PC-9 (cell line): ENCODE results near the gene KCNH2.

Experiments used
- EZH2 ChIP-seq: fragments of 200-600 bp; sonication (generic); IDR thresholded peaks from 2 replicates; pipeline ENCODE4 v1.8.0; 2017; ENCODE audit warnings: antibody characterized with exemption, low read depth
- TF ChIP-seq, protein P1 (sequence below): fragments of 200-600 bp; sonication (generic); conservative IDR thresholded peaks from 2 replicates; pipeline ENCODE4 v1.6.1; 2017; ENCODE audit warnings: mixed run types, antibody characterized with exemption, mild to moderate bottlenecking, moderate library complexity

DNA sequence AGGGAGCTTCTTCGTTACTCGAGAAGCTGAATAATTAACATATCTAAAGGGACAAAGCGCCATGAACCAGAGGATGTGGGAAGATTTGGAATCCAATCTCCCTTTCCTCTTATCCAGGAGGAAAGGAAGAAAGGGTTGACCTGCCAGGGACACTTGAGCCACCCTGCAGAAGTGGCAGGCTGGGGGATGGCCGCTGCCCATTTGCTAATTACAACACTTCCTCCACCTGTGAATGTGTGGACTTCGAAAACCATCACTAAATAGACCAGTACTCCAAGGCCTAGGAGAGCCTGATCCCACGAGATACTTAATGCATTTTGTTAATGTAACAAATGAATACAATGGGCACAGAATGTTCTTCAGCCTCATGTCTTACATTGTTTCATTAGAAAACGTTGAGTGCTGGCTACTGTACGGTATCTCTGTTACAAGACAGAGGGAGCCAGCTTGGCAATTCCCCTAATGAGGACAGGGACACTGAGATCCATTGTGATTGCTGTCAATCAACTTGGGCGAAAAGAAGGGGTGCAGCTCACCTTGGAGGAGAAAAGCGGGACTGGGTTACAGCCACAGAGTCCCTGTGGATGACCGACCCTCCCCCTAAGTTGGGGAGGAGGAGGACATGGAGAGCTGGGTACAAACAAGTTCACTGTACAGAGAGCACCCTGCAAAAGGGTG, 66.4 kb downstream of the KCNH2 start:
- TF ChIP-seq, protein P1, sequence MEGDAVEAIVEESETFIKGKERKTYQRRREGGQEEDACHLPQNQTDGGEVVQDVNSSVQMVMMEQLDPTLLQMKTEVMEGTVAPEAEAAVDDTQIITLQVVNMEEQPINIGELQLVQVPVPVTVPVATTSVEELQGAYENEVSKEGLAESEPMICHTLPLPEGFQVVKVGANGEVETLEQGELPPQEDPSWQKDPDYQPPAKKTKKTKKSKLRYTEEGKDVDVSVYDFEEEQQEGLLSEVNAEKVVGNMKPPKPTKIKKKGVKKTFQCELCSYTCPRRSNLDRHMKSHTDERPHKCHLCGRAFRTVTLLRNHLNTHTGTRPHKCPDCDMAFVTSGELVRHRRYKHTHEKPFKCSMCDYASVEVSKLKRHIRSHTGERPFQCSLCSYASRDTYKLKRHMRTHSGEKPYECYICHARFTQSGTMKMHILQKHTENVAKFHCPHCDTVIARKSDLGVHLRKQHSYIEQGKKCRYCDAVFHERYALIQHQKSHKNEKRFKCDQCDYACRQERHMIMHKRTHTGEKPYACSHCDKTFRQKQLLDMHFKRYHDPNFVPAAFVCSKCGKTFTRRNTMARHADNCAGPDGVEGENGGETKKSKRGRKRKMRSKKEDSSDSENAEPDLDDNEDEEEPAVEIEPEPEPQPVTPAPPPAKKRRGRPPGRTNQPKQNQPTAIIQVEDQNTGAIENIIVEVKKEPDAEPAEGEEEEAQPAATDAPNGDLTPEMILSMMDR, result no peak
- no peak for TF ChIP-seq EZH2
